Lower leg skin (tissue), 3 donors: ENCODE data around the gene SUFU.

Experiments used
- POLR2A ChIP-seq, 2 donors: fragments of 450-650 bp; IDR thresholded peaks; one replicate each; pipeline ENCODE4 v1.6.1; 2016 to 2017; ENCODE audit warnings: antibody characterized with exemption in 2 of 2, mild to moderate bottlenecking in 1 of 2, moderate library complexity in 1 of 2
- TF ChIP-seq, protein P1 (sequence below), 3 donors: fragments of 450-650 bp; IDR thresholded peaks; one replicate each; pipeline ENCODE4 v1.5.1; 2016; ENCODE audit warnings: antibody characterized with exemption in 3 of 3, mild to moderate bottlenecking in 3 of 3, moderate library complexity in 2 of 3

DNA sequence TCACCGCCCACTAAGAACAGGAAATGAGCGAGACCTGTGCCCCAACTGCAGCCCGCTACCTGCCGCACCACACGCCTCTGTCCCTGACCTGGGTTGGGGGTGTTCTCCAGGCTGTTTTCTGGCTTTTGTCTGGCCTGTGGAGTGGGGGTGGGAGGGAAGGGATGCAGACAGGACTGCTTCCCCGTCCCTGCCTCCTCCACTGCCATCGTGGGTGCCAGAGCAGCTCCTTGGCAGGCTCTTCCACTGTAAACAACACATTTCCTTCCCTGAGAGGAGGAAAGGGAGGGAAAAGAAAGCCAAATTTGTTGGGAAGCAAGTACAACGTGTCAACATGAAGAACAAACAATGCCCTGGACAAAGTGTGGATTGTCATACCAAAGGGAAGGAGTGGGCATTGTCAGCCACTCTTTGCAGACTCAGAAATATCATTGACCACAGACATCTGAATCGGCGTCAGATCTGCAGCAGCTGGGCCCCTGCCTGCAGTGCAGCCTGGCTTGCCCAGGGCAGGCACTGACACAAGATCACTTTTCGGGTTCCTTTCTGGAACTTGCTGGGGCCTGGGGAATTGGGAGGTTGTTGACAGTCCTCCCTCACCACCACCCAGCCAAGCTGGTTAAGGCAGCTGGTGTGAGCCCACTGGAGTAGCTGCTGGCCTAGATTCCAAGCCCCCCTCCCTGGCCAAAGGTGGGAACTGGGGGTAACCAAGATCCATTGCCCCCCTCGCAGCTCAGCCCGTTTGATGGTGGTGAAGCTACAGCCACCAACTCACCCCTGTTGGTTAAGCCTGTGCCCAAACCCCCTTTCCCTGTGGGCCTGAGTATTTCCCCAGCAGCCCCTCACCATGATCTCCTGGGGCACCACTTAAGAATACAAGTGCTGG lies 117.9 kb downstream of the SUFU start:
- TF ChIP-seq POLR2A (IDR thresholded peaks at IDR 0.05): no peak
- TF ChIP-seq, protein P1, sequence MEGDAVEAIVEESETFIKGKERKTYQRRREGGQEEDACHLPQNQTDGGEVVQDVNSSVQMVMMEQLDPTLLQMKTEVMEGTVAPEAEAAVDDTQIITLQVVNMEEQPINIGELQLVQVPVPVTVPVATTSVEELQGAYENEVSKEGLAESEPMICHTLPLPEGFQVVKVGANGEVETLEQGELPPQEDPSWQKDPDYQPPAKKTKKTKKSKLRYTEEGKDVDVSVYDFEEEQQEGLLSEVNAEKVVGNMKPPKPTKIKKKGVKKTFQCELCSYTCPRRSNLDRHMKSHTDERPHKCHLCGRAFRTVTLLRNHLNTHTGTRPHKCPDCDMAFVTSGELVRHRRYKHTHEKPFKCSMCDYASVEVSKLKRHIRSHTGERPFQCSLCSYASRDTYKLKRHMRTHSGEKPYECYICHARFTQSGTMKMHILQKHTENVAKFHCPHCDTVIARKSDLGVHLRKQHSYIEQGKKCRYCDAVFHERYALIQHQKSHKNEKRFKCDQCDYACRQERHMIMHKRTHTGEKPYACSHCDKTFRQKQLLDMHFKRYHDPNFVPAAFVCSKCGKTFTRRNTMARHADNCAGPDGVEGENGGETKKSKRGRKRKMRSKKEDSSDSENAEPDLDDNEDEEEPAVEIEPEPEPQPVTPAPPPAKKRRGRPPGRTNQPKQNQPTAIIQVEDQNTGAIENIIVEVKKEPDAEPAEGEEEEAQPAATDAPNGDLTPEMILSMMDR (IDR thresholded peaks at IDR 0.05): no peak
